Loucy (cell line): ENCODE data around the gene CFAP77.

Experiments used
- H2AFZ ChIP-seq: fragments of 200-600 bp; sonication (generic); 2 replicates; pipeline ENCODE4 v1.6.0; 2016; ENCODE audit warnings: antibody characterized with exemption, mild to moderate bottlenecking, low read length, moderate library complexity
- H3F3A ChIP-seq: fragments of 200-600 bp; 2 replicates; pipeline ENCODE4 v1.6.0; 2016; ENCODE audit warnings: antibody characterized with exemption, low read depth, mild to moderate bottlenecking
- H3K27me3 ChIP-seq: fragments of 200-600 bp; sonication (generic); 2 replicates; pipeline ENCODE4 v1.6.1; 2014; ENCODE audit warnings: low read length, mild to moderate bottlenecking; ENCODE audit not compliant: insufficient read depth, poor library complexity, severe bottlenecking
- H3K36me3 ChIP-seq: fragments of 200-600 bp; sonication (generic); 2 replicates; pipeline ENCODE4 v1.6.1; 2016; ENCODE audit warnings: low read length; ENCODE audit not compliant: insufficient read depth
- H3K4me1 ChIP-seq: fragments of 200-600 bp; sonication (generic); 2 replicates; pipeline ENCODE4 v1.5.1; 2014; ENCODE audit warnings: low read length, mild to moderate bottlenecking; ENCODE audit not compliant: insufficient read depth, poor library complexity, severe bottlenecking
- H3K4me2 ChIP-seq: fragments of 200-600 bp; sonication (generic); 2 replicates; pipeline ENCODE4 v1.6.0; 2014; ENCODE audit warnings: antibody characterized with exemption, low read length, low read depth, mild to moderate bottlenecking; ENCODE audit not compliant: poor library complexity, severe bottlenecking
- H3K4me3 ChIP-seq: fragments of 200-600 bp; sonication (generic); 2 replicates; pipeline ENCODE4 v1.5.1; 2014; ENCODE audit warnings: low read length, mild to moderate bottlenecking, mixed read lengths; ENCODE audit not compliant: poor library complexity, severe bottlenecking
- H3K79me2 ChIP-seq: fragments of 200-600 bp; sonication (generic); 2 replicates; pipeline ENCODE4 v1.6.1; 2014; ENCODE audit warnings: low read length; ENCODE audit not compliant: insufficient read depth
- H3K9ac ChIP-seq: fragments of 200-600 bp; sonication (generic); 2 replicates; pipeline ENCODE4 v1.6.0; 2014; ENCODE audit warnings: mild to moderate bottlenecking, low read depth, low read length, moderate library complexity; ENCODE audit not compliant: poor library complexity, severe bottlenecking
- H3K9me2 ChIP-seq: fragments of 200-600 bp; sonication (generic); replicated peaks from 2 replicates; pipeline ENCODE4 v1.6.1; 2016; ENCODE audit warnings: low read depth, low read length, mixed read lengths
- H3K9me3 ChIP-seq: fragments of 200-600 bp; sonication (generic); 2 replicates; pipeline ENCODE4 v1.6.1; 2014; ENCODE audit warnings: mild to moderate bottlenecking, antibody characterized with exemption, low read length, low read depth; ENCODE audit not compliant: insufficient read depth
- H4K20me1 ChIP-seq: fragments of 200-600 bp; sonication (generic); 2 replicates; pipeline ENCODE4 v1.6.0; 2014; ENCODE audit warnings: antibody characterized with exemption, low read length, mild to moderate bottlenecking; ENCODE audit not compliant: insufficient read depth, poor library complexity, severe bottlenecking
- CTCF ChIP-seq: fragments of 200-600 bp; sonication (generic); conservative IDR thresholded peaks from 2 replicates; pipeline ENCODE4 v1.5.1; 2014; ENCODE audit warnings: mild to moderate bottlenecking, antibody characterized with exemption, low read length
- EZH2phosphoT487 ChIP-seq: fragments of 200-600 bp; IDR thresholded peaks from 2 replicates; pipeline ENCODE4 v1.6.1; 2018; ENCODE audit warnings: antibody characterized with exemption, mild to moderate bottlenecking, moderate library complexity, borderline replicate concordance

Gene CFAP77

GRCh38 chr9:132531195-132531594, 121.2 kb downstream of the CFAP77 start:
- H3K4me1 ChIP-seq: peaks cover 10% of the 10 kb centered on the region
- no peak overlapping the region for H2AFZ ChIP-seq

GRCh38 chr9:132531710-132532570, 121.9 kb downstream of the CFAP77 start:
- H3K9me2 ChIP-seq: no peaks in the 10 kb centered on the region
- H3F3A ChIP-seq: no peaks in the 10 kb centered on the region
- peaks cover 4% of the 10 kb centered on the region; the same call in 1 of the 2 replicates for H3K9me3 ChIP-seq
- TF ChIP-seq CTCF (no peak), EZH2phosphoT487 (no peak)
- H3K79me2 ChIP-seq: no peaks in the 10 kb centered on the region
- peaks cover 17% of the 10 kb centered on the region for H3K4me1 ChIP-seq
- no peaks in the 10 kb centered on the region for H3K36me3 ChIP-seq
- no peak overlapping the region for H2AFZ ChIP-seq
- no peak overlapping the region for H3K9ac ChIP-seq
- H3K4me2 ChIP-seq: no peak overlapping the region
- no peak overlapping the region for H3K4me3 ChIP-seq
- no peaks in the 10 kb centered on the region for H4K20me1 ChIP-seq
- no peaks in the 10 kb centered on the region for H3K27me3 ChIP-seq

More at GRCh38 chr9:132531195-132531594, 121.2 kb downstream of the CFAP77 start:
- Histone ChIP-seq H3K9me2 (no peaks in the 10 kb centered on the region), H3K36me3 (no peaks in the 10 kb centered on the region), H3K79me2 (no peaks in the 10 kb centered on the region), H4K20me1 (no peaks in the 10 kb centered on the region), H3F3A (no peaks in the 10 kb centered on the region), H3K9ac (no peak overlapping the region), H3K4me3 (no peak overlapping the region), H3K27me3 (no peaks in the 10 kb centered on the region), H3K4me2 (no peak overlapping the region), H3K9me3 (peaks cover 4% of the 10 kb centered on the region; the same call in 1 of the 2 replicates)
- no peak for TF ChIP-seq EZH2phosphoT487

GRCh38 chr9:132534832-132535231, 124.8 kb downstream of the CFAP77 start:
- Histone ChIP-seq H3K4me2 (no peak overlapping the region), H3K4me3 (no peak overlapping the region), H3K4me1 (peaks cover 19% of the 10 kb centered on the region), H3K36me3 (no peaks in the 10 kb centered on the region), H2AFZ (no peak overlapping the region), H3K27me3 (no peaks in the 10 kb centered on the region), H3K9me2 (no peaks in the 10 kb centered on the region), H3F3A (no peaks in the 10 kb centered on the region), H3K9me3 (peaks cover 4% of the 10 kb centered on the region; the same call in 1 of the 2 replicates), H3K79me2 (no peaks in the 10 kb centered on the region), H3K9ac (no peak overlapping the region), H4K20me1 (no peaks in the 10 kb centered on the region)
- TF ChIP-seq EZH2phosphoT487 (no peak), CTCF (no peak)
